ENCODE data around the gene FGF3. TPM values are rescaled to one million over a fixed set of nuclear protein-coding genes. Genes with fewer than 3 reads are reported as not detected.

FGF3 gene
- not detected in 5 replicates for total RNA-seq (2022; extraction: Qiagen RNA extraction; ENCODE audit: low read depth)

DNA sequence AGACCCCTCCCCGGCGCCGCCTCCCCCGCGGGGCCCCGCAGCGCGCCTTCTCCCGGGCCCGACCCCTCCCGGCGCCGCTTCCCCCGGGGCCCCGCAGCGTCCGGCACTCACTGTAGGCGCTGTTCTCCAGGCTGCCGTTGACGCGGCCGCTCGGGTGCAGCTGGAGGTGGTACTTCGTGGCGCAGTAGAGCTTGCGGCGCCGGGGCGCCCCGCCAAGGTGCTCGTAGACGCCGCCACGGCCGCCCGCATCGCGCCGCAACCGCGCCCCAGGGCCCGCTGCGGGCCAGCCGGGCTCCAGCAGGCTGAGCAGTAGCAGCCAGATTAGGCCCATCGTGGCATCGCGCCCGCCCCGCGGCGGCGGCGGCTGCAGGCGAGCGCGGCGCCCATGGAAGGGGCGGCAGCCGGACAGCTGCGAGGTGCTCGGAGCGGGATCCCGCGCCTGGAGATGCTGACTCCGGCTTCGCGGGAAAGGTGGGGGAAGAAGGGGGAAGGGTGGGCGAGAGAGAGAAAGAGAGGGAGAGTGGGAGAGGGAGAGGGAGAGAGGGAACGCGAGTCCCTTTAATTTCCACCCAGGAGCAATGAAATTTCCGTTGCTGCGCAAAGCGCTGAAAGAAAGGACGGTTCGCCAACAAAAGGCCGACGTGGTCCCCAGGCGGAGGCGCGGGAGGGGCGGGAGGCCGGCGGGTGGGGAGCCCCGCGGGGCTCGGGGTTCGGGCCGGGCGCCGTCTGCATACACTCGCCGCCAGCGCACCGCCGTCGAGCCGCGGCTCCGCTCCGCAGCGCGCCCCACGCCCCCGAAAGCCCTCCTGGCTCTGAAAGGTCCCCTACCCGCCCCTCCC lies at the start of gene FGF3:
Gene FGF3 (minus strand): TSS at position 814 of the 839 bp plus-strand sequence. CDS start 483 bp downstream, at position 331.

DNA sequence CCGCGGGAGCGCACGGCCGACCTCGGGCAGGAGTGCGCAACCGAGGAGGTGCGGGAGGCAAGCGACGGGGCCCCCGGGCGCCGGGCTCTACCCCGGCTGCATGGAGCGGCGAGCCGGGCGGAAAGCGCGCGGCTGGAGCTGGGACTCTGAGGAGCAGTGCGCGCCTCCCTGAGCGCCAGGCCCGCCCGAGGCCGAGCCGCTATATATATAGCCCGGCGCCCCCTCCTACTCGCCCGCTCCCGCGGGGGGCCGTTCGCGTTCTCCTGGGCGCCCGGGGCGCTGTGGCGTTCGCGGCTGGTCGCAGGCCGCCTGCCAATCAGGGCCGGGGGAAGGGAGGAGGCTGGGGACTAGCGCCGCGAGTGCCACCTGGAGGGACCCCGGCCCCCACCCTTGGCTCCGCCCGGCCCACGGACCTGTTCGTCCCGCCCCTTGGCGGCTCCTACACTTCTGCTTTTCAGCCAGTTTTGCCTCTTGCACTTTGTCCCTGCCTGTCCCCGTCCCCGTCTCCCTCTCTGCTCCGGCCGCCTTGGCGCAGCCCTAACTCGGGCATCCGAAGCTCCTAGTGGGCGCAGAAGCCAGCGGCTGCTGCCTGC lies 44.0 kb downstream of the FGF3 start, which contains the start of gene FGF4:
Gene FGF4 (minus strand): TSS at position 179 of the 593 bp plus-strand sequence. CDS start 257 bp downstream, outside the sequence.

Other genes with a start within 250 kb of the FGF3 start
- gene CCND1, start 178.3 kb downstream of the FGF3 start, total RNA-seq (2022; extraction: Qiagen RNA extraction; ENCODE audit: low read depth) = 157 to 270 TPM (median 221 TPM) in 5 replicates
- 28.7 to 38.5 TPM (median 32.2 TPM) in 5 replicates for gene LTO1, start 144.1 kb downstream of the FGF3 start, total RNA-seq (2022; extraction: Qiagen RNA extraction; ENCODE audit: low read depth)
- 0.09 to 0.14 TPM (median 0.10 TPM) in 4 of 5 replicates, not detected in the other for gene FGF19, start 115.4 kb downstream of the FGF3 start, total RNA-seq (2022; extraction: Qiagen RNA extraction; ENCODE audit: low read depth)
- gene FGF4, start 44.1 kb downstream of the FGF3 start, total RNA-seq (2022; extraction: Qiagen RNA extraction; ENCODE audit: low read depth) = not detected in 5 replicates